Colonic mucosa (tissue), 4 donors: ENCODE results near the gene GMNC. TPM values are rescaled to one million over a fixed set of nuclear protein-coding genes. Genes with fewer than 3 reads are reported as not detected.
A peak's percentile ranks its signal among the peaks of the same experiment; 100 is the strongest.

Source experiments
- DNase-seq: peaks from one replicate; pipeline ENCODE4 v3.0.0-alpha.2; 2020
- H3K27ac ChIP-seq: fragments of 200-600 bp; one replicate; pipeline ENCODE4 v1.8.0; 2021
- H3K27me3 ChIP-seq: fragments of 200-600 bp; one replicate; pipeline ENCODE4 v1.8.0; 2021
- H3K36me3 ChIP-seq: fragments of 200-600 bp; one replicate; pipeline ENCODE4 v1.8.0; 2021
- H3K4me1 ChIP-seq: fragments of 200-600 bp; one replicate; pipeline ENCODE4 v1.8.0; 2021; ENCODE audit warnings: mild to moderate bottlenecking
- H3K4me3 ChIP-seq: fragments of 200-600 bp; one replicate; pipeline ENCODE4 v1.8.0; 2021
- H3K9ac ChIP-seq, 2 donors: one replicate each; pipeline ENCODE4 v1.7.0; 2013; ENCODE audit warnings: control low read depth in 2 of 2, low read depth in 2 of 2, low read length in 2 of 2
- H3K9me3 ChIP-seq: fragments of 200-600 bp; one replicate; pipeline ENCODE4 v1.8.0; 2021
- intact Hi-C: fragments of 100-400 bp; cut with DNase I; formaldehyde crosslinking; loops from one replicate; pipeline ENCODE4 v1.14.1; 2022
- total RNA-seq, 2 donors: library from RNA; stranded (reverse); fragmentation: NEBNext Ultra II Directional in 1 of 2; extraction: Animal tissue kit (Norgen Biotek cat#: 25700) in 1 of 2; gene quantifications; one replicate each; pipeline ENCODE4 v1.2.1, GENCODE V29; 2021
- TF ChIP-seq, protein P1 (sequence below): fragments of 200-600 bp; IDR thresholded peaks from one replicate; pipeline ENCODE4 v1.8.0; 2022; ENCODE audit warnings: antibody characterized with exemption, mild to moderate bottlenecking
- donor health status: healthy.
- donor health status: DM: no; HTN: no; CAD: no.
- donor health status: DM: no; HTN: no; CAD: no.

The GMNC gene
- total RNA-seq, 2 donors from 2014 or later = not detected

DNA sequence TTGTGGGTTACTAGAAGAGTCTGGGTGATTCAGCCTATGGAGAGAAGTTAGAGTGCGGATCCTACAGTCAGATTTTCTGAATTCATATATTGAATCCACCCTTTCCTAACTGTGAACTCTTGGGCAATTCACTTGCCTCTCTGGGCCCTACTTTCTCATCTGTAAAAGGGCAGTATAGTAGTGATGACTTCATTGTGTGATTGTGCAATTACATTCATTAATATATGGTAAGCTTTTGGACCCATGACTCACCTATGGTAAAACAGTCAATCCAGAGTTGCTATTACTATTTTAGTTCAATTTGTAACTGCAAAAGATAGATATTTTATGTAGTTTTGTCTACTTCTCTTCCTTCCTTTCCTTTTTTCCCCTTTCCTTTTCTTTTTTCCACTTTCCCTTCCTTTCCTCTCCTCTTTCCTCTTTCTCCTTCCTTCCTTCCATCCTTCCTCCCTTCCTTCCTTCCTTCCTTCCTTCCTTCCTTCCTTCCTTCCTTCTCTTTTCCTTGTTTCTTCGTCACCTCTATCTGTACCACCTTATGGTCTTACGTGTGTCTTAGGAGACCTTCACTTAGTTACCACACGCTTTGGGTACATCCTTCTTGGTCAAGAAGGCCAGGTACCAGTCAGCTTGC is 37.0 kb downstream of the GMNC start:
- intact Hi-C loops = no loop called here
- H3K4me1 ChIP-seq = no peaks in the 10 kb centered on the region
- TF ChIP-seq, protein P1, sequence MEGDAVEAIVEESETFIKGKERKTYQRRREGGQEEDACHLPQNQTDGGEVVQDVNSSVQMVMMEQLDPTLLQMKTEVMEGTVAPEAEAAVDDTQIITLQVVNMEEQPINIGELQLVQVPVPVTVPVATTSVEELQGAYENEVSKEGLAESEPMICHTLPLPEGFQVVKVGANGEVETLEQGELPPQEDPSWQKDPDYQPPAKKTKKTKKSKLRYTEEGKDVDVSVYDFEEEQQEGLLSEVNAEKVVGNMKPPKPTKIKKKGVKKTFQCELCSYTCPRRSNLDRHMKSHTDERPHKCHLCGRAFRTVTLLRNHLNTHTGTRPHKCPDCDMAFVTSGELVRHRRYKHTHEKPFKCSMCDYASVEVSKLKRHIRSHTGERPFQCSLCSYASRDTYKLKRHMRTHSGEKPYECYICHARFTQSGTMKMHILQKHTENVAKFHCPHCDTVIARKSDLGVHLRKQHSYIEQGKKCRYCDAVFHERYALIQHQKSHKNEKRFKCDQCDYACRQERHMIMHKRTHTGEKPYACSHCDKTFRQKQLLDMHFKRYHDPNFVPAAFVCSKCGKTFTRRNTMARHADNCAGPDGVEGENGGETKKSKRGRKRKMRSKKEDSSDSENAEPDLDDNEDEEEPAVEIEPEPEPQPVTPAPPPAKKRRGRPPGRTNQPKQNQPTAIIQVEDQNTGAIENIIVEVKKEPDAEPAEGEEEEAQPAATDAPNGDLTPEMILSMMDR = no peak

DNA sequence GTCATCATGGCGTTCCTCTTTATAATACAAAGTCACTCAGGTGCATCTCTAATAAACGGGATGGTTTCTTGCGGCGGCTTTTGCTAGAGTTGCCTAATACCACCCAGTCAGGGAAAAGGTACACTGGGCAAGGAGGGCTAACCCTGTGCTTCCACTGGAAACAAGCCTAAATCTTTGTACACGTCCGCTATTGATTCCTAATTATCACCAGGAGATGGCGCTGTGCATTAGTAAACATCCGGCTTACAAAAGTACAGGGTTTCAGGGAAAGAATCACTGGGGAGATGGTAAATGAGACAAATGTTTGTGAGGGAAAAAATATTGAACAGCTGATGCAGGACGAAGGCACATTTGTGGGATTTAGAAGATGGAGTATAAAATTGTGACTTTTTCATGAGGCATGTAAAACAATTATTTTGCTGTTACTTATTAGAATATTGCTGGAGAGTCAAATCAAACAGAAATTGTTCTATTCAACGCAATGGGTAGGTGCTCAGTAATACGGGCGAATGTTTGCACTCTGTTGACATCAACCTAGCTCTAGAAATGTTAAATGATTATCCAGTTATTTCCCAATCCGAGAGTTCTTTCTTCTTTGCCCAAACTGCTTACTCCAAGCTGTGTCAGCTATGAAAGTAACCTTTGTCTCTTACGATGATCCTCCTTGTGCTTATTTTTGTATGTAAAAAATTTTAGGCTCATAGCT is 50.6 kb downstream of the GMNC start:
- no peak overlapping the region for H3K4me3 ChIP-seq
- TF ChIP-seq, protein P1 = peak; percentile 32
- no peak overlapping the region for H3K9ac ChIP-seq

More for the DNA sequence above, 37.0 kb downstream of the GMNC start:
- Histone ChIP-seq H3K27ac (no peak overlapping the region), H3K9ac (no peak overlapping the region), H3K9me3 (no peaks in the 10 kb centered on the region), H3K36me3 (no peaks in the 10 kb centered on the region), H3K4me3 (no peak overlapping the region), H3K27me3 (no peaks in the 10 kb centered on the region)
- no peak for DNase-seq

DNA sequence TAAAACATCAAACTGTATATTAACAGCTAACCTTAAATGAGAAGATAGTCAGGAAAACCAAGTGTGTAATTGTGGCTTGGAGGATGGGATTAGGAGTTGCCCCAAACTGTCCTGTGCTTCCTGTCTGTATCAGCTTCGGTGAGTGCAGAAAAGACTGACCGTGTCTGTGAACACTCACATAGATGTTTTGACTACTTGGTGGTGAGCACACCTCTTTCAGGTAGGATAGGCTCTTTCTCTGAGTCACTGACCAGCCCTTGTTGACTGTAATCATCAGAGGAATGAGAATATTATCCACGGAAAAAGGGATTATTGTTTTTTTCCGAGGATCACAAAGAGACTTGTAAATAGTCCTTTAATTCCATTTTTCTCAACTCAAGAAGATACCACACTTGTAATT is 51.5 kb downstream of the GMNC start:
- no peaks in the 10 kb centered on the region for H3K36me3 ChIP-seq
- H3K9me3 ChIP-seq = no peaks in the 10 kb centered on the region
- H3K4me1 ChIP-seq = no peaks in the 10 kb centered on the region
- intact Hi-C loops = no loop called here
- TF ChIP-seq, protein P1 = no peak
- no peak overlapping the region for H3K27ac ChIP-seq
- no peak overlapping the region for H3K9ac ChIP-seq
- no peak overlapping the region for H3K4me3 ChIP-seq
- DNase-seq = no peak
- H3K27me3 ChIP-seq = no peaks in the 10 kb centered on the region

More for the DNA sequence above, 50.6 kb downstream of the GMNC start:
- intact Hi-C loops = no loop called here
- no peaks in the 10 kb centered on the region for H3K27me3 ChIP-seq
- no peak overlapping the region for H3K27ac ChIP-seq
- no peaks in the 10 kb centered on the region for H3K9me3 ChIP-seq
- H3K36me3 ChIP-seq = no peaks in the 10 kb centered on the region
- no peak for DNase-seq
- no peaks in the 10 kb centered on the region for H3K4me1 ChIP-seq

DNA sequence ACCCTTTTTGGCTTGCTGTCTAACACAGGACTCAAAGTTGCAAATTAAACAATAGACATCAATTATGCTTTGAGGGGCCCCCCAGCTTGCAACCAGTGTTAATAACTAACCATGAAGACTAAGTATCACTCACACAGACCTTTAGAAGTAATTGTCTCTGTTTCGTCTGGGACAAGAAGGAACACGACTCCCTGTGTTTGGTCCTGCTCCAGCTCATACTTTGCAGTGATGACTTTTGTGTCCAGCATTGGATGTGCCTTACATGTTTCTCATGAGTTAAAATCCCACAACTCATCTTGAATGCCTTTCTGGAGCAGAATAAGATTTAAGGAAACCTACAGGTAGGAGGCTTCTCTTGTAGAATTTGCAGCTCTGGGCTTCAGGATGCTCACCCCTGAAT is 53.1 kb downstream of the GMNC start:
- TF ChIP-seq, protein P1 = no peak
- no peaks in the 10 kb centered on the region for H3K36me3 ChIP-seq
- intact Hi-C loops = no loop called here

DNA sequence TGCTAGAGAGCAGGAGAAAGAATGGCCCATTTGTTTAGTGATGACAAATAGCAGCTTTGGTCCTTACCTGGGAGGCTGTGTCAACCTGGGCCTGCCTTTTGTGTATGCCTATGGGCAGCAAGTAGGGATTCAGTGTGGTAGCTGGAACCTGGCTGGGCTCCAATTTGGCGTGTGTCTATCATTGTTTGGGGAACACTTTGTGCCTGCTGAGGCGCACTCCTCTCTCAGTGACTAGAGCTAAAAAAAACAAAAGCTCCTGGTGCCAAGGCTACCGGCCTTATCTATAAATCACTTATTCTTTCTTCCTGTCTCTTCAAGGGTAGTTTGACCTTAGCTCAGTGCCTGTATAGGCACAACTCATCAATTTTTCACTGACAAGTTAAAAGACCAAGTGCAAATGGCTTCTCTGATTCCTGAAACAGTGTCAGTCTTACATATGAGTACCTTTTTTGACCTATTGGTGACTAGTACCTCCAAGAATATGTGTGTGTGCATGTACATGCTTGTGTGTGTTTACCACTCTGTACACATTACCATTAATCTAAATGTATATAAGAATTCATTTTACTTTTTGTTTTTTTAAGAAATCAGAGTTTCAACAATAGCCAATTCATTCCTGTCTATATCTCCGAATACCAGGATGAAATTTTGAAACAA is 54.6 kb downstream of the GMNC start:
- Histone ChIP-seq H3K4me1 (no peaks in the 10 kb centered on the region), H3K36me3 (no peaks in the 10 kb centered on the region), H3K27me3 (no peaks in the 10 kb centered on the region), H3K9me3 (no peaks in the 10 kb centered on the region), H3K27ac (no peak overlapping the region), H3K4me3 (no peak overlapping the region), H3K9ac (no peak overlapping the region)
- DNase-seq = no peak
- TF ChIP-seq, protein P1 = no peak
- intact Hi-C loops = no loop called here

More for the DNA sequence above, 53.1 kb downstream of the GMNC start:
- H3K4me3 ChIP-seq = no peak overlapping the region
- no peaks in the 10 kb centered on the region for H3K27me3 ChIP-seq
- DNase-seq = no peak
- no peak overlapping the region for H3K27ac ChIP-seq
- no peaks in the 10 kb centered on the region for H3K4me1 ChIP-seq
- no peaks in the 10 kb centered on the region for H3K9me3 ChIP-seq
- H3K9ac ChIP-seq = no peak overlapping the region
